HepG2 (cell line): ENCODE results near the gene SRSF8. TPM values are rescaled to one million over a fixed set of nuclear protein-coding genes. Genes with fewer than 3 reads are reported as not detected.

ENCODE experiments used
- ATAC-seq: fragments of 200-7000 bp; cut with Tn5 transposase; 3 replicates; pipeline ENCODE4 v1.9.1; 2020; ENCODE audit warnings: mild to moderate bottlenecking, moderate library complexity
- BruUV-seq: library from RNA; stranded (reverse); fragments of 400-500 nt; replicated peaks from 2 replicates; lab custom pipeline; 2021; lab: Mats Ljungman, UMichigan
- CTCF ChIA-PET: fragments of 300-600 bp; formaldehyde crosslinking; extraction: SDS; loops from one replicate; lab custom pipeline; 2021; ENCODE audit warnings: low total read pairs, inconsistent platforms, low intra/inter-chr PET ratio; lab: Yijun Ruan, JAX
- POLR2A ChIA-PET: fragments of 350-600 bp; sonication (Branson Sonifier 250); formaldehyde crosslinking; loops from one replicate; lab custom pipeline; 2020; ENCODE audit warnings: antibody characterized with exemption, inconsistent platforms; lab: Yijun Ruan, JAX
- DNase-seq: peaks from one replicate; pipeline ENCODE4 v3.0.0-alpha.2; 2015; ENCODE audit warnings: low spot score
- FAIRE-seq: peaks from 3 replicates; lab custom pipeline; 2011; peaks lifted over from hg19 to GRCh38; lab: Jason Lieb, UNC
- H2AFZ ChIP-seq: one replicate; pipeline ENCODE4 v1.6.1; 2011; ENCODE audit warnings: low read length, inconsistent platforms
- H3K27ac ChIP-seq: fragments of 300-600 bp; 3 replicates; pipeline ENCODE4 v1.8.0; 2011; ENCODE audit warnings: mixed run types, mild to moderate bottlenecking, mixed read lengths, low read length, inconsistent platforms; ENCODE audit not compliant: insufficient read depth; ENCODE audit errors: extremely low read length
- H3K27me3 ChIP-seq, 2 experiments: fragments of 200-600 bp in 1 of 2; 2 replicates in 1 of 2; 3 replicates in 1 of 2; pipeline versions ENCODE4 v1.6.0 to v1.8.0; 2011; ENCODE audit warnings: low read length in 2 of 2, mild to moderate bottlenecking in 2 of 2, moderate library complexity in 2 of 2, inconsistent platforms in 1 of 2; ENCODE audit not compliant: insufficient read depth in 2 of 2, control insufficient read depth in 1 of 2
- H3K36me3 ChIP-seq, 2 experiments: fragments of 200-600 bp in 1 of 2; replicated peaks in 1 of 2; 2 replicates in 1 of 2; 3 replicates in 1 of 2; pipeline versions ENCODE4 v1.5.1 to v1.8.0; 2011; ENCODE audit warnings: low read length in 2 of 2, inconsistent platforms in 1 of 2; ENCODE audit not compliant: insufficient read depth in 2 of 2, control insufficient read depth in 1 of 2
- H3K4me1 ChIP-seq: 2 replicates; pipeline ENCODE4 v1.5.1; 2012; ENCODE audit warnings: low read length, inconsistent platforms; ENCODE audit not compliant: insufficient read depth
- H3K4me2 ChIP-seq: 2 replicates; pipeline ENCODE4 v1.6.0; 2011; ENCODE audit warnings: low read depth, low read length, inconsistent platforms
- H3K4me3 ChIP-seq, 3 experiments: fragments of 200-600 bp in 1 of 3; sonication (generic), shearing (Covaris generic) in 1 of 3; replicated peaks in 1 of 3; 2 replicates each; pipeline ENCODE4 v1.5.1; 2011 to 2016; ENCODE audit warnings: low read length in 3 of 3, inconsistent platforms in 2 of 3, low read depth in 2 of 3, mild to moderate bottlenecking in 2 of 3, control low read depth in 1 of 3, mixed read lengths in 1 of 3; ENCODE audit not compliant: insufficient read depth in 1 of 3
- H3K79me2 ChIP-seq: one replicate; pipeline ENCODE4 v1.6.1; 2011; ENCODE audit warnings: low read length, inconsistent platforms; ENCODE audit not compliant: insufficient read depth
- H3K9ac ChIP-seq: 2 replicates; pipeline ENCODE4 v1.6.0; 2011; ENCODE audit warnings: mild to moderate bottlenecking, low read depth, low read length, inconsistent platforms; ENCODE audit not compliant: insufficient read depth
- H3K9me3 ChIP-seq: 2 replicates; pipeline ENCODE4 v1.5.1; 2012; ENCODE audit warnings: mild to moderate bottlenecking, low read length
- H4K20me1 ChIP-seq: 2 replicates; pipeline ENCODE4 v1.6.0; 2011; ENCODE audit warnings: inconsistent platforms, mild to moderate bottlenecking, low read length, moderate library complexity; ENCODE audit not compliant: insufficient read depth
- MAFG ChIP-seq: sonication (generic); formaldehyde crosslinking; IDR thresholded peaks from 2 replicates; pipeline ENCODE4 v1.5.1; 2020; ENCODE audit warnings: mild to moderate bottlenecking, missing genetic modification reagents
- POGZ ChIP-seq: sonication (generic); formaldehyde crosslinking; IDR thresholded peaks from 2 replicates; pipeline ENCODE4 v1.4.0; 2020; ENCODE audit warnings: mild to moderate bottlenecking, missing genetic modification reagents
- SOX5 ChIP-seq: IDR thresholded peaks from 2 replicates; pipeline ENCODE4 v1.6.1; 2016; ENCODE audit warnings: borderline replicate concordance
- SP2 ChIP-seq: sonication (generic); formaldehyde crosslinking; IDR thresholded peaks from 2 replicates; pipeline ENCODE4 v1.5.1; 2020; ENCODE audit warnings: mild to moderate bottlenecking, missing genetic modification reagents
- SRF ChIP-seq: IDR thresholded peaks from 2 replicates; pipeline ENCODE4 v1.6.1; 2011; ENCODE audit warnings: mild to moderate bottlenecking, low read depth, low read length, moderate library complexity
- ZFP36L2 ChIP-seq: sonication (generic); formaldehyde crosslinking; IDR thresholded peaks from 2 replicates; pipeline ENCODE4 v1.4.0; 2020; ENCODE audit warnings: missing genetic modification reagents
- in situ Hi-C: cut with HindIII; loops from 2 replicates; pipeline ENCODE4 v1.10.0; 2017; ENCODE audit warnings: low pct_unique_long_range_greater_than_20kb; ENCODE audit not compliant: extremely low pct_ligation_motif_present
- intact Hi-C: fragments of 100-400 bp; cut with micrococcal nuclease; formaldehyde crosslinking; loops from one replicate; pipeline ENCODE4 v1.10.0; 2022; ENCODE audit not compliant: unreplicated experiment
- polyA plus RNA-seq, 8 experiments: library from polyadenylated mRNA; depleted of rRNA in 3 of 8; stranded (reverse) in 7 of 8; unstranded in 1 of 8; fragments of >200 nt; fragmentation: Illumina TruSeq in 4 of 8; extraction: Trizol in 4 of 8; gene quantifications; 2 replicates each; pipeline versions ENCODE4 v1.2.1 to v1.2.3, GENCODE V29; 2011 to 2016; ENCODE audit warnings: low read depth in 4 of 8, missing spikeins in 1 of 8, mixed read lengths in 1 of 8; ENCODE audit not compliant: insufficient read depth in 1 of 8
- total RNA-seq, 5 experiments: library from RNA; depleted of rRNA; stranded (reverse); fragments of >200 nt; fragmentation: Illumina TruSeq; extraction: Trizol; gene quantifications; 2 replicates each; pipeline ENCODE4 v1.2.3, GENCODE V29; 2016; ENCODE audit warnings: low read depth in 1 of 5
- TF ChIP-seq, protein P1 (sequence below): sonication (generic); formaldehyde crosslinking; IDR thresholded peaks from 2 replicates; pipeline ENCODE4 v1.4.0; 2020; ENCODE audit warnings: missing genetic modification reagents, mild to moderate bottlenecking, borderline replicate concordance

The SRSF8 gene
- total and polyA plus RNA-seq, 2 of the 13 experiments (the other 11 are each of a cell fraction or from before 2014, with no cell fraction given), result 21.8 to 25.8 TPM

DNA sequence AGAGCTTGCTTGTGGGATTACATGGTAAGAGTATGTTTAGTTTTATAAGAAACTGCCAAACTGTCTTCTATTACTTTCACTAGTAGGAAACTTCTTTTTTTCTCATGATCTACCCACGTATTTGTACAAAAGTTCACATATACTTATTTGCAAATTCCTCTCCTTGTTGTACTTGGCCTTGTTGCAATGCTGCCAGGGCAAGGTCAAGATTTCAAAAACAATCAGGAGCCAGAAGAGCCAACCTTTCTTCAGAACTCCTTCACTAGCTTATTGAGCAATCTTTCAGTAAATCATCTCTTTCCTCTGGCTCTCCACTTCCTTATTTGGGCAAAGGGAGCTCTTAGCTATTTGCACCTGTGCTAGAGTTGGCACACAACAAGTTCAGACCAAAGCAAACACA, 9.7 kb downstream of the SRSF8 start (continued):
- TF ChIP-seq SP2 (CRISPR knock-in tag) (no peak), SOX5 (no peak), ZFP36L2 (CRISPR knock-in tag) (no peak), SRF (peak; percentile 95)
- TF ChIP-seq, protein P1, sequence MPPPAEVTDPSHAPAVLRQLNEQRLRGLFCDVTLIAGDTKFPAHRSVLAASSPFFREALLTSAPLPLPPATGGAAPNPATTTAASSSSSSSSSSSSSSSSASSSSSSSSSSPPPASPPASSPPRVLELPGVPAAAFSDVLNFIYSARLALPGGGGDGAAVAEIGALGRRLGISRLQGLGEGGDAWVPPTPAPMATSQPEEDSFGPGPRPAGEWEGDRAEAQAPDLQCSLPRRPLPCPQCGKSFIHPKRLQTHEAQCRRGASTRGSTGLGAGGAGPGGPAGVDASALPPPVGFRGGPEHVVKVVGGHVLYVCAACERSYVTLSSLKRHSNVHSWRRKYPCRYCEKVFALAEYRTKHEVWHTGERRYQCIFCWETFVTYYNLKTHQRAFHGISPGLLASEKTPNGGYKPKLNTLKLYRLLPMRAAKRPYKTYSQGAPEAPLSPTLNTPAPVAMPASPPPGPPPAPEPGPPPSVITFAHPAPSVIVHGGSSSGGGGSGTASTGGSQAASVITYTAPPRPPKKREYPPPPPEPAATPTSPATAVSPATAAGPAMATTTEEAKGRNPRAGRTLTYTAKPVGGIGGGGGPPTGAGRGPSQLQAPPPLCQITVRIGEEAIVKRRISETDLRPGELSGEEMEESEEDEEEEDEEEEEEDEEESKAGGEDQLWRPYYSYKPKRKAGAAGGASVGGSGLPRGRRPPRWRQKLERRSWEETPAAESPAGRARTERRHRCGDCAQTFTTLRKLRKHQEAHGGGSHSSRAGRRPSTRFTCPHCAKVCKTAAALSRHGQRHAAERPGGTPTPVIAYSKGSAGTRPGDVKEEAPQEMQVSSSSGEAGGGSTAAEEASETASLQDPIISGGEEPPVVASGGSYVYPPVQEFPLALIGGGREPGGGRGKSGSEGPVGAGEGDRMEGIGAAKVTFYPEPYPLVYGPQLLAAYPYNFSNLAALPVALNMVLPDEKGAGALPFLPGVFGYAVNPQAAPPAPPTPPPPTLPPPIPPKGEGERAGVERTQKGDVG (CRISPR knock-in tag), result no peak
- TF ChIP-seq, all 625 proteins: peak for 4

DNA sequence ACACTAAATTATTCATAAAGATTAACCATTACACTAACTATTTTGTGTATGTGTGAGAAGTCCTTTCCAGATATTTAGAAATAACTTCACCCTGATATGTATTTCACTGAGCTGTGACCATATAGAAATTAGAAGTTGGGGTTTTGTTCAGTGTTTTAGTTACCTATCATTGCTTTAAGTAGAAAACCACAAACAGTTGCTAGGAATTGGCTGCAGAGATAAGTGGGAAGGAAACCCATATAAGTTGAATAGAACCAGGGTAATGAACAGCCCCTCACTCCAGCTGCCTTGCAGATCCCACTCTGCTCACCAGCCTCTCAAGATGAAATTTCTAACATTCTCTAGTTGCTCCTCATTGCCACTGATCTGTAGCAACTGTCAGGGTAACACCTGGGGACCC, 10.3 kb downstream of the SRSF8 start:
- Histone ChIP-seq H3K9ac (no peak overlapping the region), H3K4me2 (no peak overlapping the region), H3K27me3 (no peaks in the 10 kb centered on the region; a peak in 2 of 5 replicates), H3K27ac (no peak overlapping the region), H3K36me3 (no peaks in the 10 kb centered on the region), H3K79me2 (no peaks in the 10 kb centered on the region), H2AFZ (no peak overlapping the region), H3K4me1 (peaks cover 5% of the 10 kb centered on the region; the same call in 1 of the 2 replicates), H4K20me1 (no peaks in the 10 kb centered on the region), H3K4me3 (no peak overlapping the region), H3K9me3 (no peaks in the 10 kb centered on the region)
- BruUV-seq, result no TSS peak
- no peak for DNase-seq
- in situ Hi-C loops (loop anchor here (25.0 kb wide), 1 partner anchor 160 kb away; the partner anchor contains the start of gene SESN3), intact Hi-C loops (no loop called here)
- ATAC-seq, result no peak
- FAIRE-seq, result no peak
- POLR2A ChIA-PET, result interaction anchor here (1.3 kb wide), 1 partner anchor 10 kb away, joined by 3 read pairs; no protein-coding TSS in a partner anchor
- CTCF ChIA-PET, result no interaction called here
- TF ChIP-seq POGZ (CRISPR knock-in tag) (no peak), MAFG (CRISPR knock-in tag) (no peak)
- TF ChIP-seq, all 625 proteins: peak for 0
